NCI-H2107 treated with DMSO at 0.1 percent for 48 hours (cell line): ENCODE results near the gene SPEM3.
"Not testable (repeated sequence)": the region's sequence is repeated elsewhere in the genome, so short reads cannot be mapped to it uniquely, and the experiment has no call there.

ENCODE experiments used
- DNase-seq: peaks from one replicate; lab custom pipeline; 2025; ENCODE audit not compliant: unreplicated experiment; lab: John Stamatoyannopoulos, UW

The SPEM3 gene

DNA sequence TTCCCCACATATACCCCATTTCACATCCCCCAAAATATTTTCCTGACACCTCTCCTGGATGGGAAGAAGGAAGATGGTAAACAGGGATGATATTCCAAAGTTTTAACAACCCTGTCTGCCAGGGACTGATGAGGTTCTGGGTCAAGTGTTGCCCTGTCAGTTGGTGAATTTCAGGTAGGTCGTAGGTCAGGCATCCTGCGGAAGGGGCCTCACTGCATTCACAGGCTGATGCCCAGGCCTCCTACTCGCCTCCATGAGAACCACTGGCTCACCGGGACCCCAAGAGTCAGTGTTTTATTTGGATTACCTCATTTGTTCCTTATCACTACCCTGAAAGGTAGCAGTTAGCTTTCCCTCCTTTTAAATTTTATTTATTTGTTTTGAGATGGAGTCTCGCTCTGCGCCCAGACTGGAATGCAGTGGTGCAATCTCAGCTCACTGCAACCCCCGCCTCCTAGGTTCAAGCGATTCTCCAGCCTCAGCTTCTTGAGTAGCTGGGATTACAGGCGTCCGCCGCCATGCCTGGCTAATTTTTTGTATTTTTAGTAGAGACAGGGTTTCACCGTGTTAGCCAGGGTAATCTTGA, 40.2 kb downstream of the SPEM3 start:
- DNase-seq = no peak

DNA sequence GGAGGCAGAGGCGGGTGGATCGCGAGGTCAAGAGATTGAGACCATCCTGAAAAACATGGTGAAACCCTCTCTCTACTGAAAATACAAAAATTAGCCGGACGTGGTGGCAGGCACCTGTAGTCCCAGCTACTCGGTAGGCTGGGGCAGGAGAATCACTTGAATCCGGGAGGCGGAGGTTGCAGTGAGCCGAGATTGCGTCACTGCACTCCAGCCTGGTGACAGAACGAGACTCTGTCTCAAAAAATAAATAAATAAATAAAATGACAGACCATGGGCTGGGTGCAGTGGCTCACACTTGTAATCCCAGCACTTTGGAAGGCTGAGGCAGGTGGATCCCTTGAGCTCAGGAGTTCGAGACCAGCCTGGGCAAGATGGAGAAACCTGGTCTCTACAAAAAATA, 41.2 kb downstream of the SPEM3 start:
- not testable (repeated sequence) for DNase-seq

DNA sequence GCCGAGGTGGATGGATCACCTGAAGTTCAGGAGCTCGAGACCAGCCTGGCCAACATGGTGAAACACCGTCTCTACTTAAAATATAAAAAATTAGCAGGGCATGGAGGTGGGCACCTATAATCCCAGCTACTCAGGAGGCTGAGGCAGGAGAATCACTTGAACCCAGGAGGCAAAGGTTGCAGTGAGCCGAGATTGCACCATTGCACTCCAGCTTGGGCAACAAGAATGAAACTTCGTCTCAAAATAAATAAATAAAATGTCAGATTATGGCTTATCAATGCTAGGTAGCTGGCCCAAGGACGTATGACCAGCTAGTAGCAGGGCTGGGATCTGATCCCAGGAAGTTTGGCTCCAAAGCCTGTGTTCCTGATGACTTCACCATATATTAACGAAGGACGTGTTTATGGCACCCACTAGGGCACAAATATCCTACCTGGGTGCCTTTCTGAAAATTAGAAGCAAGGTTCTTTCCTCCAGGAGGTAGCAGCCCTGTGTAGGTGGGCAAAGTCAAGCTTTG, 41.9 kb downstream of the SPEM3 start:
- not testable (repeated sequence) for DNase-seq

DNA sequence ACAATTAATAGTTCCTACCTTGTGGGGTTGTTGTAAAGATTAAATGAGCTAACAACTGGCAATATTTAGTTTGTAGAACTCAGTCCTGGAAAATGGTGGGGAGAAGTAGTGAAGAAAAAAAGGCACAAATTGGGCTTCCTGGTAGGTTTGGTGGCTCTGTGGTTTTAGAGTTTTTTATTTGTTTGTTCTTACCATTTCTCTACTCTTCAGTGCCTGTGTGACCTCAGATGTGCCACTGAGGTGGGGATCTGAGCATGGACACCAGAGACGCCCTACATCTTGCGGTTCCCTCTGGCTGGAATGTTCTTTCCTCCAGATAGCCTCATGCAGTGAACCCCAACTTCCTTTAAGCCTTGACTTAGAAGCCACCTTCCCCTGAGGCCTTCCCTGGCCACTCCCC, 43.1 kb downstream of the SPEM3 start:
- no peak for DNase-seq

DNA sequence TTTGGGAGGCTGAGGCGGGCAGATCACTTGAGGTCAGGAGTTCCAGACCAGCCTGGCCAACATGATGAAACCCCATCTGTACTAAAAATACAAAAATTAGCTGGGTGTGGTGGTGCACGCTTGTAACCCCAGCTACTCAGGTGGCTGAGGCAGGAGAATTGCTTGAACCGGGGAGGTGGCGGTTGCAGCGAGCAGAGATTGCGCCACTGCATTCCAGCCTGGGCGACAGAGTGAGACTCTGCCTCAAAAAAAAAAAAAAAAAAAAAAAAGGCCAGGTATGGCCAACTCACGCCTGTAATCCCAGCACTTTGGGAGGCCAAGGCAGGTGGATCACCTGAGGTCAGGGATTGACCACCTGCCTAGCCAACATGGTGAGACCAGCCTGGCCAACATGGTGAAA, 46.1 kb downstream of the SPEM3 start:
- not testable (repeated sequence) for DNase-seq

DNA sequence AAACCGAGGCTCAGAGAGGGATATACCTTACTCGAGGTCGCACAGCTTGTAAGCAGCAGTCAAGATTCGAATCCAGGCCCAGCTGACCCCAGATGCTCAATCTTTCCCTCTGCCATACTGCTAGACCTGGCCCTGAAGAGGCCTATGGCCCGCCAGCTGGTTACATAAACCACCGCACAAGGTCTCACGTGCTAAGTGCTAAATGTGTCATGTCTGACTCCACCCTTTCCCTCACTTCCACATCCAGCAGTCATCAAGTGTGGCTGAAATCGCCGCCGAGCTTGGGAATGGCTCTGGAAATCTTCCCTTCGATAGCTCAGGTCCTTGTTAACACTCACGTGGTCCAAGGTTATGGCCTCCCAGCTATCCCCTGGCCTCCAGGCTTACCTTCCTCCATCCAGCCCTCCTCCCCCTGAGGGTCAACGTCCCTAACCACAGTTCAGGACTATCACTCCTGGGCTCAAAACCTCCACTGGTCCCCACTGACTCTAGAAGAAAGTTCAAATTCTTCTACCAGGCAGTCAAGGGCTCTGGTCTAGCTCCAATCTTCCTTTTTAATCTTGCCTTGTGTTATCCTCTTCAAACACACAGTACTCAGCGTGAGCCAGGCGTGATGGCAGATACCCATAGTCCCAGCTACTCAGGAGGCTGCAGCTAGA, 47.2 kb downstream of the SPEM3 start:
- no peak for DNase-seq

DNA sequence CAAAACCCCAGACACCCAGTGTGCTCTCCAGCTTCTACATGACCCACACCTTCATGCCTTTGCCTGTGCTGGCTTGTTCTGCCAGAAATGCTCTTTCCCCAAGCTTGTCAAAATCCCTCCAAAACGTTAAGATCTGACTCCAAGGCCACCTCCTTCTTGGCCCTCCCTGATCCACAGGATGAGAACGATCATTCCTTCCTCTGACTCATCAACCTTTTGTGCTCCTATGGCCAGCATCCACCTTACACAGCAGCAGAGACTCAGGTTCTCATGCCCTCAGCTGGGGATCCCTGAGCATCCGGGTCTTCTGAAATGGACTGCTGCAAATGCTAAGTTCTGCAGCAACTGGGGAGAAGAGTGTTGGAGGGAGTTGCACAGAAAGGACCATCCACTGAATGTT, 47.8 kb downstream of the SPEM3 start:
- no peak for DNase-seq

GRCh38 chr17:7476951-7477350, 48.3 kb downstream of the SPEM3 start:
- DNase-seq = no peak

DNA sequence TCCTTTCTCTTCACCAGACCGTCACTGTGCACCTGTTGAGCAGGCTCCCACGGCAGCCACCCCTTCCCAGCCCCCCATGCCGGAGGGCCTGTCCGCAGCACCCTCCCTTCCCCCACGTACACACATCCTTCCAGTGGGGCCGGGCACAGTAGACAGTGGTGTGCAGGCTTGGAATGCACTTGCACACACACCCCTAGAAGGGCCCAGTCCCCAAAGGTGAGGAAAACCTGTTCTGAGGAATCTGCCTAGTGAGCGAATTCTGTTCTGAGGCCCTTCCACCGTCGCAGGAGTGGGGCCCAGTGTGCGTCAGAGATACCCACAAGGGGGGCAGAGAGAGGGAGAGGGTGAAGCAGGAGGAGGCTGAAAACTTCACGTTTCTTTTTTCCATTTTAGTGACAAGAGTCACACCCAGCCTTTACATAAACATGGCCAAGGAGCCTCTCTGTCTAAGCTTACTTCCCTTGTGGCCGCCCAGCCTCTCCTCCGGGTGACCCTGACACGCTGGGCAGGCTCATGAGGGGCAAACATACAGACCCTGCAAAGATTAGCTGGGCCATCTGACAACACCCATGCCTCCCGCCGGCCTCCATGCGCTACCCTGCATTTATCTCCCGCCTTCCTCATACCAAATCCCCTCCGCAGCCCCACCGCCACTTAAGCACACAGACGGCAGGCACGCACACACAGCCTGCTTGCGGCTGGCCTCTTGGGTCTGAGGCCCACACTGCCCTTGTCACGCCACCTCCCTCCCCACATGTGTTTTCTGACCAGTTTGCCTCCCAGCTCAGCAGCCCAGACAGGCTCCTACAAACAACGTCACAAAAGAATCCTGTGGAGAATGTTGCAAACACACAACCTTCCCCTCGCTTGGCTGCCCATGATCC, 49.0 kb downstream of the SPEM3 start:
- DNase-seq = no peak

DNA sequence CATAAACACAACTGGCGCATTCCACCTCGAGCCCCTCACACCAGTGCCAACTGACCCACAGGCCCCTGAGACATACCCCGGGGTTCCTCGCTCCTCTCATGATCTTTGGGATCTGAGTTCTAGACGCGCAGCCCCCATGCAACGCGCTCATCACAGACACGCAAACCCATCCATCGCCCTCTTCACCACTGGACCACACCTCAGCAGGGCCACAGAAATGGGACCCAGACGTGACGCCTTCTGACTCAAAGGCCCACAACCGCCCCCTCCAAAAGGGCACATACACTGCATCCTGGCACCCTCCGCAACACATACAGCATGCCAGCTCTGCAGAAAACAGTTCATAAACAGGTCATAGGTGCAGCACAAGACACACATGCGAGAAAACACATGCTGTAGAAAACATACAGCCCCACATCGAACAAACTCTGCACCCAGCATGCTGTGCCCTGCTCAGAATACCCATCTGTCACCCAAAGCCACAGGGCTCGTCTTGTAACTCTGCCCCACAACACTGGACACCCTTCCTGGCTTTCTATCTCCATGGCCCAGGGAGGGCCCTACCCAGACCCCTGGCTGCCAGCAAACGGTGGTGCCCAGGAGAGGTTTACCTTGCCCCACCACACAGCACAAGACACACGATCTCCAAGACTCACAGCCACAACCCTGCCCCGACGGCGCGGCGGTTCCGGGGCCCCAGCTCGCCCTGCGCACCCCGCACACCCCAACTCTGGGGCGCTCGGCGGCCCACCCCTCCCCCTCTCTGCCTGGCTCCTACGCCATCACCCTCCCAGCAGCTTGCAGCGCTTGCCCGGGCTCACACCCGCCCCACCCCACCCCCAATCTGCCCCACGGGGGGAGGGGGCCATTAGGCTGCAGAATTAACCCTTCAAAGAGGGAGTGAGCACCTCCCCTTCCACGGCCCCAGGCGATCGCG, 49.9 kb downstream of the SPEM3 start:
- no peak for DNase-seq

DNA sequence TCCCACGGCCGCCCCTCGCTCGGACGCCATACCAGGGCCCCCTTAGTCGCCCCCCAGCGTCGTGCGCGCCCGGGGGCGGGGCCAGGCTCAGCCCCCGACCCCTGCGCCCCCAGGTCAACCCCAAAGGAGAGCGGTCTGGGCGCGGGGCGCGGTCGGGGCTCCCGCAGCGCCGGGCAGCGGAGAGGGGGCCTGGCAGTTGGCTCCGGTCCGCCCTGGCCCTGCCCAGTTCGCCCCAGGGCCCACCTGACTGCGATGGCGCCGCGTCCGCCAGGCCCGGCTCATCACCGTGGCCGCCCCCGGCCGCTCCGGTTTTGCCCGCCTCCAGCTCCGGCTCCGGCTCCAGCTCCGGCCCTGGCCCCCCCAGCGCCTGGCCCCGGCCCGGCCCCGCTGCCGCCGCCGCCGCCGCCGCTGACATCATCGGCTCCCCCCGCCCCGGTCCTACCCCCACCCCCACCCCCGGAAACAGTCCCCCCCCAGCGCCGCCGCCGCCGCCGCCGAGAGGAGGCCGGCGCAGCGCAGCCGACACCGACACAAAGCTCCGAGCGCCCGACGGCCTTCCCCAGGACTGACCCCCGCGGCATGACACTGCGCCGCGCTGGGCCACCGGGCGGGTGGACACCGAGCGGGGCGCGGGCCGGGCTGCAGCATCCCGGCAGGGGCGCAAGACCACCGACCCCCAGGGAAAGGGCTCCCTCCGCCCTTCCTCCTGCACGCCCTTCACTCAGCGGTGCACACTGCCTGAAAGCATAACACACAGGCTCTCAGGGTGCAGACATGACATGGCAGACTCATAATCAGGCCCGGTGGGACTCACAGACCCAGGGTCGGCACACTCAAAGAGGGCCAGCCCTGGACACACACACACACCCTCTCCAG, 50.8 kb downstream of the SPEM3 start, which contains the start of gene ZBTB4:
ZBTB4 (minus strand) TSS at position 419 of the 876 bp plus-strand sequence. CDS start 12,830 bp downstream, outside the sequence.
- DNase-seq = no peak

- DNase-seq = no peak
Observed at GRCh38 chr17:7480089-7480384, 51.4 kb downstream of the SPEM3 start.

GRCh38 chr17:7481275-7481674, 52.6 kb downstream of the SPEM3 start, which contains the start of gene SLC35G6:
Gene SLC35G6 (plus strand): TSS chr17:7481446. CDS start chr17:7481517, 71 bp downstream.
- not testable (repeated sequence) for DNase-seq

DNA sequence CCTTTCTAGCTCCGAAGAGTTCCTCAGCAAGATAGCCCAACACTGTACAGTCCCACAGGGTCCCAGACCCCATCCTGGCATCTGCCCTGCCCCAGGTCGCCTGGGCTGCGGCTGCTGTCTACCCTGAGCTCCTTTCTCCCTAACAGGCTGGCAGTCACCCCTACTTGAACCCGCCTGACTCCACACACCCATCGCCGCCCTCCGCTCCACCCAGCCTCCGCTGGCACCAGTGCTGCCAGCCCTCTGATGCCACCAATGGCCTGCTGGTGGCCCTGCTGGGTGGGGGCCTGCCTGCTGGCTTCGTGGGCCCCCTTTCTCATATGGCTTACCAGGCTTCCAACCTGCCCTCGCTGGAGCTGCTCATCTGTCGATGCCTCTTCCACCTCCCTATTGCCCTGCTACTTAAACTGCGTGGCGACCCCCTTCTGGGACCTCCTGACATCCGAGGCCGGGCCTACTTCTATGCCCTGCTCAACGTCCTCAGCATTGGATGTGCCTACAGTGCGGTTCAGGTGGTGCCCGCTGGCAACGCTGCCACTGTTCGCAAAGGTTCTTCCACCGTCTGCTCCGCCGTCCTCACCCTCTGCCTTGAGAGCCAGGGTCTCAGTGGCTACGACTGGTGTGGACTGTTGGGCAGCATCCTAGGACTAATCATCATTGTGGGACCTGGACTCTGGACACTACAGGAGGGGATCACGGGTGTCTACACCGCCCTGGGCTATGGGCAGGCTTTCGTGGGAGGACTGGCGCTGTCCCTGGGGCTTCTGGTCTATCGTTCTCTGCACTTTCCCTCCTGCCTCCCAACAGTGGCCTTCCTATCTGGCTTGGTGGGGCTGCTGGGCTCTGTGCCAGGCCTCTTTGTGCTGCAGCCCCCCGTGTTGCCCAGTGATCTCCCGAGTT, 53.4 kb downstream of the SPEM3 start:
- not testable (repeated sequence) for DNase-seq
